Measurements from ENCODE around the gene OR1I1. TPM values are rescaled to one million over a fixed set of nuclear protein-coding genes. Genes with fewer than 3 reads are reported as not detected.
A peak's percentile ranks its signal among the peaks of the same experiment; 100 is the strongest.

OR1I1 gene
- total RNA-seq, 8 experiments from 2014 or later, result 0.04 to 0.94 (median 0.19) TPM; not detected in 2

GRCh38 chr19:15125232-15126067 is 43.4 kb downstream of the OR1I1 start:
- peaks cover 4 to 5% of the 10 kb centered on the region in 2 donors for H3K4me1 ChIP-seq (replicated peaks in 1 of 2)
- peak; percentile 90 to 96 (median 94) for ATAC-seq (replicated peaks in 6 of 8)
- 0 to 20% (median 0%) methylated on average over 1 to 8 of the region's 61 CpGs; no CpG with 5 or more reads in 3 of the 10 experiments for WGBS, 10 experiments
- in situ Hi-C loops (cut with MboI; ENCODE audit: low pct_unique_long_range_greater_than_20kb in 2 of 9, low sequenced_read_pairs in 9 of 9, unreplicated experiment in 9 of 9), result no loop called here
- peak overlapping the region; percentile 84 to 94 for H3K27ac ChIP-seq
- H3K4me3 ChIP-seq, result peak overlapping the region; percentile 57 to 81 (median 67)

GRCh38 chr19:15126131-15126910 is 44.3 kb downstream of the OR1I1 start:
- Histone ChIP-seq H3K4me3 (peak overlapping the region; percentile 21 to 81 (median 62)), H3K27ac (no peak overlapping the region), H3K4me1 (replicated peaks in 1 of 2) (peaks cover 4 to 5% of the 10 kb centered on the region in 2 donors)
- in situ Hi-C loops (cut with MboI; ENCODE audit: low pct_unique_long_range_greater_than_20kb in 2 of 9, low sequenced_read_pairs in 9 of 9, unreplicated experiment in 9 of 9), result no loop called here
- 38 to 92% (median 60%) methylated on average over 1 to 2 of the region's 2 CpGs; no CpG with 5 or more reads in 1 of the 10 experiments for WGBS, 10 experiments
- ATAC-seq (replicated peaks in 6 of 8), result no peak

GRCh38 chr19:15128162-15128770 is 46.3 kb downstream of the OR1I1 start:
- H3K4me3 ChIP-seq, result no peak overlapping the region
- in situ Hi-C loops (cut with MboI; ENCODE audit: low pct_unique_long_range_greater_than_20kb in 2 of 9, low sequenced_read_pairs in 9 of 9, unreplicated experiment in 9 of 9), result no loop called here
- 33 to 100% (median 64%) methylated on average over 1 to 6 of the region's 6 CpGs for WGBS, 10 experiments
- H3K27ac ChIP-seq, result no peak overlapping the region
- ATAC-seq (replicated peaks in 6 of 8), result no peak
- H3K4me1 ChIP-seq (replicated peaks in 1 of 2), result peaks cover 4 to 5% of the 10 kb centered on the region in 2 donors

GRCh38 chr19:15129856-15130585 is 48.0 kb downstream of the OR1I1 start:
- no peak overlapping the region for H3K27ac ChIP-seq
- in situ Hi-C loops (cut with MboI; ENCODE audit: low pct_unique_long_range_greater_than_20kb in 2 of 9, low sequenced_read_pairs in 9 of 9, unreplicated experiment in 9 of 9), result no loop called here
- H3K4me3 ChIP-seq, result no peak overlapping the region
- ATAC-seq (replicated peaks in 6 of 8), result no peak
- WGBS, 10 experiments, result 25 to 83% (median 58%) methylated on average over 4 to 12 of the region's 16 CpGs
- no peaks in the 10 kb centered on the region for H3K4me1 ChIP-seq (replicated peaks in 1 of 2)

- in situ Hi-C loops (cut with MboI; ENCODE audit: low pct_unique_long_range_greater_than_20kb in 2 of 9, low sequenced_read_pairs in 9 of 9, unreplicated experiment in 9 of 9), result no loop called here
- peak in 3 of 8 experiments; percentile 64 to 84 (median 78) for ATAC-seq (replicated peaks in 6 of 8)
- H3K4me3 ChIP-seq, result no peak overlapping the region
- H3K4me1 ChIP-seq (replicated peaks in 1 of 2), result no peaks in the 10 kb centered on the region
- no peak overlapping the region for H3K27ac ChIP-seq
- 19 to 87% (median 40%) methylated on average over 1 to 2 of the region's 2 CpGs; no CpG with 5 or more reads in 1 of the 10 experiments for WGBS, 10 experiments
These were observed 54.4 kb downstream of the OR1I1 start for GRCh38 chr19:15136234-15136954.

- Histone ChIP-seq H3K27ac (no peak overlapping the region), H3K4me1 (replicated peaks in 1 of 2) (no peaks in the 10 kb centered on the region), H3K4me3 (no peak overlapping the region)
- ATAC-seq (replicated peaks in 6 of 8), result peak in 1 of 8 experiments; percentile 12
- in situ Hi-C loops (cut with MboI; ENCODE audit: low pct_unique_long_range_greater_than_20kb in 2 of 9, low sequenced_read_pairs in 9 of 9, unreplicated experiment in 9 of 9), result no loop called here
These were observed 55.8 kb downstream of the OR1I1 start for GRCh38 chr19:15137777-15138176.

GRCh38 chr19:15138427-15138826 is 56.4 kb downstream of the OR1I1 start:
- peak in 2 of 8 experiments; percentile 58 for ATAC-seq (replicated peaks in 6 of 8)
- no peaks in the 10 kb centered on the region for H3K4me1 ChIP-seq (replicated peaks in 1 of 2)
- no peak overlapping the region for H3K4me3 ChIP-seq
- H3K27ac ChIP-seq, result no peak overlapping the region
- WGBS, 10 experiments, result 0 to 40% methylated on average over 1 of the region's 1 CpG; no CpG with 5 or more reads in 8 of the 10 experiments
- in situ Hi-C loops (cut with MboI; ENCODE audit: low pct_unique_long_range_greater_than_20kb in 2 of 9, low sequenced_read_pairs in 9 of 9, unreplicated experiment in 9 of 9), result no loop called here

GRCh38 chr19:15141143-15141542 is 59.1 kb downstream of the OR1I1 start:
- in situ Hi-C loops (cut with MboI; ENCODE audit: low pct_unique_long_range_greater_than_20kb in 2 of 9, low sequenced_read_pairs in 9 of 9, unreplicated experiment in 9 of 9), result no loop called here
- WGBS, 10 experiments, result 67 to 86% (median 75%) methylated on average over 5 to 12 of the region's 25 CpGs; no CpG with 5 or more reads in 7 of the 10 experiments
- Histone ChIP-seq H3K4me1 (replicated peaks in 1 of 2) (no peaks in the 10 kb centered on the region), H3K4me3 (no peak overlapping the region), H3K27ac (no peak overlapping the region)
- ATAC-seq (replicated peaks in 6 of 8), result no peak

- in situ Hi-C loops (cut with MboI; ENCODE audit: low pct_unique_long_range_greater_than_20kb in 2 of 9, low sequenced_read_pairs in 9 of 9, unreplicated experiment in 9 of 9), result no loop called here
- no peak for ATAC-seq (replicated peaks in 6 of 8)
- 51 to 82% (median 67%) methylated on average over 2 to 5 of the region's 5 CpGs; no CpG with 5 or more reads in 1 of the 10 experiments for WGBS, 10 experiments
- Histone ChIP-seq H3K4me1 (replicated peaks in 1 of 2) (no peaks in the 10 kb centered on the region), H3K4me3 (no peak overlapping the region), H3K27ac (no peak overlapping the region)
These were observed 60.3 kb downstream of the OR1I1 start for GRCh38 chr19:15142313-15142712.

Other genes with a start within 250 kb of the OR1I1 start
- gene OR7A5, start 247.0 kb upstream of the OR1I1 start, total RNA-seq, result 1 to 10 TPM in 1 of 8 experiments, under 1 TPM in 4, not detected in 3; 0.05 to 1.3 (median 0.31) TPM
- 1 to 10 TPM in 1 of 8 experiments, under 1 TPM in 7; 0.22 to 1.7 (median 0.53) TPM for gene OR7C1, start 247.0 kb upstream of the OR1I1 start, total RNA-seq
- gene OR7A10, start 233.3 kb upstream of the OR1I1 start, total RNA-seq, result 1 to 10 TPM in 1 of 8 experiments, under 1 TPM in 2, not detected in 5; 0.09 to 1.1 (median 0.21) TPM
- under 1 TPM in 4 of 8 experiments, not detected in 4; 0.09 to 0.33 (median 0.23) TPM for gene OR7A17, start 196.1 kb upstream of the OR1I1 start, total RNA-seq
- not detected for gene OR7C2, start 140.7 kb upstream of the OR1I1 start, total RNA-seq
- 1 to 10 TPM in 5 of 8 experiments, under 1 TPM in 2, not detected in 1; 0.31 to 9.0 (median 3.8) TPM for gene SLC1A6, start 102.3 kb upstream of the OR1I1 start, total RNA-seq
- under 1 TPM in 6 of 8 experiments, not detected in 2; 0.05 to 0.62 (median 0.24) TPM for gene CASP14, start 32.7 kb upstream of the OR1I1 start, total RNA-seq
- gene SYDE1, start 25.2 kb downstream of the OR1I1 start, total RNA-seq, result 10 to 100 TPM in 2 of 8 experiments, 1 to 10 TPM in 6; 1.4 to 15.5 (median 5.6) TPM
- gene NOTCH3, start 118.8 kb downstream of the OR1I1 start, total RNA-seq, result 10 to 100 TPM in 2 of 8 experiments, 1 to 10 TPM in 6; 3.0 to 26.4 (median 7.7) TPM
- gene EPHX3, start 150.2 kb downstream of the OR1I1 start, total RNA-seq, result under 1 TPM in 4 of 8 experiments, not detected in 4; 0.23 to 0.47 (median 0.34) TPM

Data from motor neuron (in vitro differentiated cells).